SU-DHL-6 (cell line): ENCODE measurements around the gene GNPTAB.
"Not testable (repeated sequence)": the region's sequence is repeated elsewhere in the genome, so short reads cannot be mapped to it uniquely, and the experiment has no call there.

ENCODE experiments used
- EZH2phosphoT487 ChIP-seq: fragments of 200-600 bp; sonication (generic), shearing (Covaris generic); conservative IDR thresholded peaks from 2 replicates; pipeline ENCODE4 v1.6.1; 2018; ENCODE audit warnings: mild to moderate bottlenecking, antibody characterized with exemption, low read length, moderate library complexity, mixed read lengths
- TF ChIP-seq, protein P1 (sequence below): fragments of 200-600 bp; sonication (generic); IDR thresholded peaks from one replicate; pipeline ENCODE4 v1.5.1; 2017; ENCODE audit warnings: antibody characterized with exemption, mild to moderate bottlenecking, low read length, moderate library complexity; ENCODE audit not compliant: insufficient read depth, poor library complexity, severe bottlenecking

- TF ChIP-seq, protein P1, sequence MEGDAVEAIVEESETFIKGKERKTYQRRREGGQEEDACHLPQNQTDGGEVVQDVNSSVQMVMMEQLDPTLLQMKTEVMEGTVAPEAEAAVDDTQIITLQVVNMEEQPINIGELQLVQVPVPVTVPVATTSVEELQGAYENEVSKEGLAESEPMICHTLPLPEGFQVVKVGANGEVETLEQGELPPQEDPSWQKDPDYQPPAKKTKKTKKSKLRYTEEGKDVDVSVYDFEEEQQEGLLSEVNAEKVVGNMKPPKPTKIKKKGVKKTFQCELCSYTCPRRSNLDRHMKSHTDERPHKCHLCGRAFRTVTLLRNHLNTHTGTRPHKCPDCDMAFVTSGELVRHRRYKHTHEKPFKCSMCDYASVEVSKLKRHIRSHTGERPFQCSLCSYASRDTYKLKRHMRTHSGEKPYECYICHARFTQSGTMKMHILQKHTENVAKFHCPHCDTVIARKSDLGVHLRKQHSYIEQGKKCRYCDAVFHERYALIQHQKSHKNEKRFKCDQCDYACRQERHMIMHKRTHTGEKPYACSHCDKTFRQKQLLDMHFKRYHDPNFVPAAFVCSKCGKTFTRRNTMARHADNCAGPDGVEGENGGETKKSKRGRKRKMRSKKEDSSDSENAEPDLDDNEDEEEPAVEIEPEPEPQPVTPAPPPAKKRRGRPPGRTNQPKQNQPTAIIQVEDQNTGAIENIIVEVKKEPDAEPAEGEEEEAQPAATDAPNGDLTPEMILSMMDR, result not testable (repeated sequence)
- not testable (repeated sequence) for TF ChIP-seq EZH2phosphoT487
These were observed 18.0 kb downstream of the GNPTAB start for GRCh38 chr12:101812716-101813115.
